ENCODE data around the gene HDC.

DNA sequence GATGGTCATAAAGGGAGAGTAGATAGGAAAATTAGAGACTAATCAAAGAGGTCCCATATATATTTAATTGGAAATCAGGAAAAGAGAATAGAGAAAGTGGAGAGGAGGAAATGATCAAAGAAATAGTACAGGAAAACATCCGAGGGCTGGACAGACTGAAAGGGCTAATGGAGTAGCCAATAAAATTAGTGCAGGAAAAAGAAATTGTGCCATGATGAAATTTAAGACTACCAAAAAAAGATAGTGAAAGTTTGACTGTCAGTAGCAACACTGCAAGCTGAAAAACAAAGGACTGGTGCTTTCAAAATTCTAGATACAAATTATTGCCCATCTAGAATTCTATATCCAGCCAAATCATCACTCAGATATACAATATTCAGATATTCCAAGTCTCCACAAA is 47.2 kb downstream of the HDC start:
- TF ChIP-seq POLR2A (IDR thresholded peaks at IDR 0.05; ENCODE audit: extremely low read depth, insufficient read length) (no peak), CTCF (IDR thresholded peaks at IDR 0.05; ENCODE audit: low read depth, low read length) (no peak)
